ENCODE measurements around the gene PBOV1. TPM values are rescaled to one million over a fixed set of nuclear protein-coding genes. Genes with fewer than 3 reads are reported as not detected.

Gene PBOV1
- total RNA-seq, 4 donors from 2014 or later = not detected

DNA sequence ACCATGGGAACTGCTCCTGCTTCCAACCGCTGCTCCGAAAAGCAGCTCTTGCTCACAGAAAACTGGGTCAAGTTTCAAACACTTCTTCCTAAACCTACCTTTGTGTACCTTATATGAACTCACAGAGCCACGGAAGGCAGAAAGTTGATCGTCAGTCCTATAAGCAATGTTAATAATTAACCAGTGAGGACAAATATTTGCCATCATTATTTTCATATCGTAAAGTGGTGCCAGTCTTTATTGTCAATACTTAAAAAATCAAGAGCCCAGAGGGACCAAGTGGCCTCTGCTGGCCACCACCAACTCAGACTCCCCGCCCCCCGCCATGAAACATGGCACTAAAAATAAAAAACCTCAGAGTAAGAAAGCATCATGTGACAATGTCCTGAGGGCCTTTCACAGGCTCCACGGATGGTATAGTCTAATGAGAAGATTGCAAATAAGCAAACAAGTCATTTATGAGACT, 9.1 kb upstream of the PBOV1 start:
- no peaks in the 10 kb centered on the region for H3K4me1 ChIP-seq
- H3K27ac ChIP-seq = no peak overlapping the region
- WGBS, 2 donors = 88 to 90% methylated on average over 8 of the region's 8 CpGs
- H3K36me3 ChIP-seq = no peaks in the 10 kb centered on the region
- no peaks in the 10 kb centered on the region for H3K27me3 ChIP-seq
- no peaks in the 10 kb centered on the region for H3K9me3 ChIP-seq
- H3K4me3 ChIP-seq = no peak overlapping the region
- TF ChIP-seq, protein P1, sequence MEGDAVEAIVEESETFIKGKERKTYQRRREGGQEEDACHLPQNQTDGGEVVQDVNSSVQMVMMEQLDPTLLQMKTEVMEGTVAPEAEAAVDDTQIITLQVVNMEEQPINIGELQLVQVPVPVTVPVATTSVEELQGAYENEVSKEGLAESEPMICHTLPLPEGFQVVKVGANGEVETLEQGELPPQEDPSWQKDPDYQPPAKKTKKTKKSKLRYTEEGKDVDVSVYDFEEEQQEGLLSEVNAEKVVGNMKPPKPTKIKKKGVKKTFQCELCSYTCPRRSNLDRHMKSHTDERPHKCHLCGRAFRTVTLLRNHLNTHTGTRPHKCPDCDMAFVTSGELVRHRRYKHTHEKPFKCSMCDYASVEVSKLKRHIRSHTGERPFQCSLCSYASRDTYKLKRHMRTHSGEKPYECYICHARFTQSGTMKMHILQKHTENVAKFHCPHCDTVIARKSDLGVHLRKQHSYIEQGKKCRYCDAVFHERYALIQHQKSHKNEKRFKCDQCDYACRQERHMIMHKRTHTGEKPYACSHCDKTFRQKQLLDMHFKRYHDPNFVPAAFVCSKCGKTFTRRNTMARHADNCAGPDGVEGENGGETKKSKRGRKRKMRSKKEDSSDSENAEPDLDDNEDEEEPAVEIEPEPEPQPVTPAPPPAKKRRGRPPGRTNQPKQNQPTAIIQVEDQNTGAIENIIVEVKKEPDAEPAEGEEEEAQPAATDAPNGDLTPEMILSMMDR (IDR thresholded peaks at IDR 0.05) = no peak
- TF ChIP-seq EP300 (IDR thresholded peaks at IDR 0.05) (no peak), POLR2A (IDR thresholded peaks at IDR 0.05) (no peak)
- DNase-seq (ENCODE audit: low spot score in 2 of 2) = no peak

DNA sequence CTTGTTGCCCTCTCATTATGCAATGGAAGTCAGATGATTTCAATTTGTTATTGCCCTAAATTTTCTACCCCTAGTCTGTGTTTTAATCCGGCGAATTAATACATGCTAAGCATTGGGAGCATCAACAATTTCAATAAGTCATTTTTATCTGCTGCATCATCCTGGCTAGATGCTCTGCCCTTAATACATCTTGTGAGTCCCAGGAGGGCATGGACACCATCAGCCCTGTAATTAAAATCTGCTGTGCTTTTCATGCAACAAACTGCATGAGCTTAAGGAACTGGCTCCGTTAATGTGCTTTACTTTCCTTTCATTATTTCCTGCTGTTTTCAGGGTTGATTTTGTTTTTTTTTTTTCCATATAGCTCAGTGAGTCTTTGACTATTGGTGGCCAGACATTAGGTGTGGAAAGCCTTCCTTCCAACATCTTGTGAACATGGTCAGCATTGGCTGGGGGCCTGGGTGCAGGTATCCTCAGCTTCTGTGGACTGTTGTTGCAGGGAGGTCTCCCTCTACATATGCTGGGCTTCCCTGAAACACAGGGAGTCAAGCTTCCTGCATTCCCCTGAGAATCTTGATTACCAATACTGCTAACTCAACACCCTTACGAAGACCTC, 8.5 kb upstream of the PBOV1 start:
- TF ChIP-seq EP300 (IDR thresholded peaks at IDR 0.05) (no peak), POLR2A (IDR thresholded peaks at IDR 0.05) (no peak)
- TF ChIP-seq, protein P1 (IDR thresholded peaks at IDR 0.05) = no peak
- H3K4me1 ChIP-seq = no peaks in the 10 kb centered on the region
- H3K27ac ChIP-seq = no peak overlapping the region
- no peaks in the 10 kb centered on the region for H3K36me3 ChIP-seq
- no peaks in the 10 kb centered on the region for H3K9me3 ChIP-seq
- H3K4me3 ChIP-seq = no peak overlapping the region
- no peaks in the 10 kb centered on the region for H3K27me3 ChIP-seq
- 83 to 88% methylated on average over 4 of the region's 4 CpGs for WGBS, 2 donors
- no peak for DNase-seq (ENCODE audit: low spot score in 2 of 2)

DNA sequence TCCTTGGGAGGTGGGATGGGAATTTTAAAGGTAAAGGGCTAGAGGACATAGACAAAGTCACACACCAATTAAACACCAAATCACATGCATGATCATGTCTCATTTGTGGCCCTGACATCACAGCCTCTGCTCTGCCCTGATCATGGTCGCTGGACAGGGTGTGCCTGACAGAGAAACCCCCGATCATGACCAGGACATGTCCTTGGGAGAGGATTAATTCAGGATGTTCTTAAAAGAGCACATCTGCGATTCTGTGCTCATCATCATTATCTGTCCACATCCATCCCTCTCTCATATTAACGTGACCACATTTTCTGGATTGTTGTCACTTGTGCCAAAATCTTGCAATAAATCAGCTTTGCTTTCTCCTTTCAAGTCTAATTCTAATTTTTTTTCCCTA, 7.7 kb upstream of the PBOV1 start:
- Histone ChIP-seq H3K4me3 (no peak overlapping the region), H3K36me3 (no peaks in the 10 kb centered on the region), H3K27me3 (no peaks in the 10 kb centered on the region), H3K4me1 (no peaks in the 10 kb centered on the region), H3K27ac (no peak overlapping the region), H3K9me3 (no peaks in the 10 kb centered on the region)
- WGBS, 2 donors = 73% methylated on average over 4 of the region's 4 CpGs
- TF ChIP-seq, protein P1 (IDR thresholded peaks at IDR 0.05) = no peak
- TF ChIP-seq POLR2A (IDR thresholded peaks at IDR 0.05) (no peak), EP300 (IDR thresholded peaks at IDR 0.05) (no peak)
- DNase-seq (ENCODE audit: low spot score in 2 of 2) = no peak

DNA sequence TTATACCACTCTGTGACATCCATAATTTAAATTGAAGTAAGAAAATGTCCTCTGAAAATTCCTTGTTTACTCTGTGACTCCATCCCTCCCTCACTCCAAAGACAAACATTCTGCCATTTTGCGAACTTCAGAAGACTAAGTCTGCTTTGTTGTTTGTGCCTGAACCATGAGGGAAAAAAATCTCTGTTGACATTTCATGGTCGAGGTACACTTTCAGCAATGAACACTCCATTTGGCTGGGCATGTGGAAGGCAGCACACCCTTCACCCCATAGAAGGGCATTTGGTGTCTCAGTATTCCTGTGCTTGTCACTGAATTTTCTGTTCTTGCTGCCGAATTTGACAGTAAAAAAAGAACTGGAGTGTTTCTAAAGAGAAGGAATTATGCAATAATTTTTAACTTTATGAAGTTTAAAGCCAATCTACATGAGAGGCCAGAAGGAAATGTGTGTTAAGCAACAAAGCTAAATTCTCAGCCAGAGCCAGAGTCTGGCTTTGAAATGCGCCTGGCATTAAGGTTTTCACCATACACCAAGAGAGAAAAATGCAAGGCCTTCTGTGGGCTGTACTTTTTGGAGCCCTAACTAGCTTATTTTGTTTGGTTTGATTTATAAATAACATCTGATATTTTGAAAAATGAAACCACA, 4.7 kb upstream of the PBOV1 start:
- no peaks in the 10 kb centered on the region for H3K36me3 ChIP-seq
- no peak for DNase-seq (ENCODE audit: low spot score in 2 of 2)
- H3K9me3 ChIP-seq = no peaks in the 10 kb centered on the region
- no peak overlapping the region for H3K27ac ChIP-seq
- no peaks in the 10 kb centered on the region for H3K27me3 ChIP-seq
- no peak overlapping the region for H3K4me3 ChIP-seq
- H3K4me1 ChIP-seq = no peaks in the 10 kb centered on the region
- TF ChIP-seq EP300 (IDR thresholded peaks at IDR 0.05) (no peak), POLR2A (IDR thresholded peaks at IDR 0.05) (no peak)
- TF ChIP-seq, protein P1 (IDR thresholded peaks at IDR 0.05) = no peak
- WGBS, 2 donors = 70 to 76% methylated on average over 4 of the region's 4 CpGs

DNA sequence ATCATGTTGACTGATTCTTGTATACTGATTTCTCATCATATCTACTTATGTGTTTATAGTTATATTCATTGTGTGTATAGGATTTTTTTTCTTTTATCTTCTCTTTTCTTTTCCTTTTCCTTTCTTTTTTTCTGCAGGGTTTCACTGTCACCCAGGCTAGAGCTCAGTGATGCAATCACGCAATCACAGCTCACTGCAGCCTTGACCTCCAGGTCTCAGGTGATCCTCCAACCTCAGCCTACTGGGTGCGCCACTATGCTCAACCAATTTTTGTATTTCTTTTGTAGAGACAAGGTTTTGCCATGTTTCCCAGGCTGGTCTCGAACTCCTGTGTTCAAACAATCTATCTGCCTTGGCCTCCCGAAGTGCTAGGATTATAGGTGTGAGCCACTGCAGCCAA, 1.6 kb upstream of the PBOV1 start:
- Histone ChIP-seq H3K36me3 (no peaks in the 10 kb centered on the region), H3K27me3 (no peaks in the 10 kb centered on the region), H3K4me3 (no peak overlapping the region), H3K4me1 (no peaks in the 10 kb centered on the region), H3K27ac (no peak overlapping the region), H3K9me3 (no peaks in the 10 kb centered on the region)
- TF ChIP-seq EP300 (IDR thresholded peaks at IDR 0.05) (no peak), POLR2A (IDR thresholded peaks at IDR 0.05) (no peak)
- TF ChIP-seq, protein P1 (IDR thresholded peaks at IDR 0.05) = no peak
- 94 to 96% methylated on average over 4 of the region's 4 CpGs for WGBS, 2 donors
- no peak for DNase-seq (ENCODE audit: low spot score in 2 of 2)

Measured in tibial nerve (tissue), 4 donors.